ENCODE measurements around the gene CIAO1.

DNA sequence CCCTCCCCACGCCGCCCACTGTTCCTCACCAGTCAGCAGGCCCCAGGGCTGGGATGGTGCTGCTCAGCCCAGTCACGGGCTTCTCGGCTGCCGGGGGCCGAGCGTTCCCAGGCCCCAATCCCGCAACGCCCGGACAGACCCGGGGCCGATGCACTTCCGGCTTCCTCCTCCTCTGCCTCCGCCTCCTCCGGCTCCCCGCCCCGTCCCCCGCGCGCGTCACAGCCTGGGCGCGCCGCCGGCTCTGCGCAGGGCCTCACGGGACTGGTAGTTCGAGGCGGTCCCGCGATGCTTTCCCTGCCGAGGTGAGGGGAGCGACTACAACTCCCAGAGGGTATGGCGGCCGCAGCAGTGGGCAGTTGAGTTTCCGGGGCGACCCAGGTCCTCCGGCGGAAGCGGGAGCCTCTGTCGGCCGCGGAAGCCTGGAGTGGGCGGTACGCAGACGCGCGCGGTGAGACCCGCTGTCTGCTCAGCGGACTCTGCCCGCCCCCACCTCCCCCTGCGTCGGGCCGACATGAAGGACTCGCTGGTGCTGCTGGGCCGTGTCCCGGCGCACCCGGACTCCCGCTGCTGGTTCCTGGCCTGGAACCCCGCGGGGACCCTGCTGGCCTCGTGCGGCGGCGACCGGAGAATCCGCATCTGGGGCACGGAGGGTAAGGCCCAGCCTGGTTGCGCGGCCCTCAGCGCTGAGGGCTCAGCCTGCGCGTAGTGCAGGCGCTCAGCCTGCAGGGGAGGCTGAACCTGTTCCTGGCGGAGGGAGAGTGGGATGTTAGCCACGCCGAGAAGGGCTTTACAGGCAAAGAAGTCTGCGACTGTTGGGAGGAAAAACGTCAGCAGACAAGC is at the start of gene CIAO1, which contains the start of gene TMEM127:
- TF ChIP-seq, protein P1, sequence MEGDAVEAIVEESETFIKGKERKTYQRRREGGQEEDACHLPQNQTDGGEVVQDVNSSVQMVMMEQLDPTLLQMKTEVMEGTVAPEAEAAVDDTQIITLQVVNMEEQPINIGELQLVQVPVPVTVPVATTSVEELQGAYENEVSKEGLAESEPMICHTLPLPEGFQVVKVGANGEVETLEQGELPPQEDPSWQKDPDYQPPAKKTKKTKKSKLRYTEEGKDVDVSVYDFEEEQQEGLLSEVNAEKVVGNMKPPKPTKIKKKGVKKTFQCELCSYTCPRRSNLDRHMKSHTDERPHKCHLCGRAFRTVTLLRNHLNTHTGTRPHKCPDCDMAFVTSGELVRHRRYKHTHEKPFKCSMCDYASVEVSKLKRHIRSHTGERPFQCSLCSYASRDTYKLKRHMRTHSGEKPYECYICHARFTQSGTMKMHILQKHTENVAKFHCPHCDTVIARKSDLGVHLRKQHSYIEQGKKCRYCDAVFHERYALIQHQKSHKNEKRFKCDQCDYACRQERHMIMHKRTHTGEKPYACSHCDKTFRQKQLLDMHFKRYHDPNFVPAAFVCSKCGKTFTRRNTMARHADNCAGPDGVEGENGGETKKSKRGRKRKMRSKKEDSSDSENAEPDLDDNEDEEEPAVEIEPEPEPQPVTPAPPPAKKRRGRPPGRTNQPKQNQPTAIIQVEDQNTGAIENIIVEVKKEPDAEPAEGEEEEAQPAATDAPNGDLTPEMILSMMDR (IDR thresholded peaks at IDR 0.05; ENCODE audit: insufficient read depth, low read depth, low read length) = no peak
- no peak for TF ChIP-seq EZH2 (IDR thresholded peaks at IDR 0.05; ENCODE audit: insufficient read depth, low read length)

All from astrocyte (in vitro differentiated cells and primary cell).